Thymus (tissue), 11 donors: Measurements from ENCODE around the gene ADAM15. TPM values are rescaled to one million over a fixed set of nuclear protein-coding genes. Genes with fewer than 3 reads are reported as not detected.
A peak's percentile ranks its signal among the peaks of the same experiment; 100 is the strongest.

ENCODE experiments used
- DNase-seq, 9 donors: peaks; one replicate each; pipeline ENCODE4 v3.0.0-alpha.2; 2013; ENCODE audit warnings: low spot score in 9 of 9, low read depth in 6 of 9, missing footprints in 1 of 9
- H3K27ac ChIP-seq, 2 donors: one replicate each; pipeline ENCODE4 v1.5.1; 2013; ENCODE audit warnings: control low read depth in 1 of 2, low read depth in 1 of 2, low read length in 1 of 2, mild to moderate bottlenecking in 1 of 2, moderate library complexity in 1 of 2
- H3K27me3 ChIP-seq, 2 donors: one replicate each; pipeline ENCODE4 v1.5.1; 2013; ENCODE audit warnings: low read length in 1 of 2; ENCODE audit not compliant: control insufficient read depth in 2 of 2, insufficient read depth in 1 of 2
- H3K36me3 ChIP-seq, 2 donors: one replicate each; pipeline ENCODE4 v1.5.1; 2013; ENCODE audit warnings: low read length in 1 of 2, mild to moderate bottlenecking in 1 of 2, moderate library complexity in 1 of 2; ENCODE audit not compliant: control insufficient read depth in 2 of 2, insufficient read depth in 2 of 2
- H3K4me1 ChIP-seq, 2 donors: one replicate each; pipeline ENCODE4 v1.5.1; 2013; ENCODE audit warnings: low read length in 2 of 2; ENCODE audit not compliant: control insufficient read depth in 2 of 2, insufficient read depth in 2 of 2
- H3K4me3 ChIP-seq, 2 donors: one replicate each; pipeline ENCODE4 v1.5.1; 2013; ENCODE audit warnings: low read length in 2 of 2, control low read depth in 1 of 2, mild to moderate bottlenecking in 1 of 2
- H3K9me3 ChIP-seq, 2 donors: one replicate each; pipeline ENCODE4 v1.5.1; 2013; ENCODE audit warnings: low read length in 1 of 2, mild to moderate bottlenecking in 1 of 2; ENCODE audit not compliant: control insufficient read depth in 2 of 2, insufficient read depth in 1 of 2
- whole genome bisulfite sequencing: extraction: QIAGEN DNeasy Blood & Tissue Kit; methylation state at CpG from one replicate; pipeline ENCODE4 v1.1.7; 2013; 5-methylcytosine and 5-hydroxymethylcytosine counted together
- polyA plus RNA-seq: library from polyadenylated mRNA; stranded (reverse); fragments of 200-250 nt; gene quantifications from one replicate; pipeline ENCODE4 v1.2.3, GENCODE V29; 2013
- total RNA-seq: library from RNA; stranded (reverse); fragments of 120-200 nt; gene quantifications from one replicate; pipeline ENCODE4 v1.2.4, GENCODE V29; 2013
- donor health status: healthy.

Gene ADAM15
- total and polyA plus RNA-seq, 2 donors, result 12.2 to 91.5 TPM

DNA sequence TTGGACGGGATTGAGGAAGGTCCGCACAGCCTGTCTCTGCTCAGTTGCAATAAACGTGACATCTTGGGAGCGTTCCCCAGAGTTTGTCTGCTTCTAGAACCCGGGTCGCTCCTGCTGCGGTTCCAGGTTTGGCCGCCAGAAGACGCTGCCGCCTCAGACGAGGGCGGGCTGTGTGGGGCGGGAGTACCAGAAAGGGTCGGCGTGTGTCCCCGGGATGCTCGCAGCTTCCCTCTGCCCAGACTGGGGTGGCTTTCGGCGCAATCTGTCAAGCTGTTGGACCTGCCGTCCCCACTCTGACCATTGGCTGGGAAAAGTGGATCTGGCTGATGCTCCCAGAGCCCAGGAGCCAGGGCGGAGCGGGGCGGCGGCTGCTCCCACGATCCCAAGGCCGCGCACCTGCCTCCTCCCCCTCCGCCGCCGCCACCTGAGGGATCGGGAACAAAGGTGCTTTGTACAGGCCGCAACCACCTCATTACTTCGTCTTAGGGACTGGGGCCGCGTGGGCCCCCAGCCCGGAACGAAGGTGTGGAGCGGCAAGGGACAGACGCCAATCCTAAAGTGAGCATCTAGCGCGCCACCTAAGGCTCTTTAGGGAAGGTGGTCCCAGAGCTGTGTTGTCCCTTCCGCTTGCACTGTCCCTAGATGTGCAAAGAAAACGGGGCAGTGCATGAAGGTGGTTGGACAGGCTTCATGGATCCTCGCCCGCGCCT, 11.7 kb downstream of the ADAM15 start:
- WGBS, result 5% methylated on average over 46 of the region's 46 CpGs
- H3K9me3 ChIP-seq, result no peaks in the 10 kb centered on the region
- peak in 3 of 9 donors; percentile 60 to 74 (median 65) for DNase-seq
- peaks cover 10 to 35% of the 10 kb centered on the region in 2 donors for H3K4me1 ChIP-seq
- no peak overlapping the region for H3K27ac ChIP-seq
- peak overlapping the region; percentile 56 to 72 for H3K4me3 ChIP-seq
- H3K36me3 ChIP-seq, result peaks cover 0 to 6% of the 10 kb centered on the region in 2 donors
- peaks cover 10 to 63% of the 10 kb centered on the region in 2 donors for H3K27me3 ChIP-seq

DNA sequence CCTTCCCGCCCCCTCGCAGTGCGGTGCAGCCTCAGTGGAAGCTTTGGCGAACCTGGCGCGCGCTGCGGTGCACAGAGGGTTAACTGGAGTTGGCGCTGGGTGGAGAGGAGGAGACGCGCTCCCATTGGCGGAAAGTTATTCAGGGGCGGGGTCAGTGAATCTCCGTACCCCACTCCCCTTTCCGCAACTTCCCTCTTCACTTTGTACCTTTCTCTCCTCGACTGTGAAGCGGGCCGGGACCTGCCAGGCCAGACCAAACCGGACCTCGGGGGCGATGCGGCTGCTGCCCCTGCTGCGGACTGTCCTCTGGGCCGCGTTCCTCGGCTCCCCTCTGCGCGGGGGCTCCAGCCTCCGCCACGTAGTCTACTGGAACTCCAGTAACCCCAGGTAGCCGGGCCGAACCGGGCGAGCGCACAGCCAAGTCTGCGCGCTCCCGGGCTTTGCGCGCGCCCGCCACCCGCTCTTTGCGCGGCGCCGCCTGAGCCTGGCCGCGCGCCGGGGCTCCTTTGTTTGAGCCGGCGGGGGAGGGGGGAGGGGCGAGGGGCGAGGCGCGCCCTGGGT, 12.5 kb downstream of the ADAM15 start, which contains the start of gene EFNA4:
Gene EFNA4, plus strand, starts transcription at position 191 of the 561 bp plus-strand sequence. Its CDS starts 84 bp downstream, at position 275.
- H3K27me3 ChIP-seq, result peaks cover 10 to 55% of the 10 kb centered on the region in 2 donors
- H3K4me1 ChIP-seq, result peaks cover 10 to 35% of the 10 kb centered on the region in 2 donors
- H3K36me3 ChIP-seq, result peaks cover 0 to 6% of the 10 kb centered on the region in 2 donors
- peak in 8 of 9 donors; percentile 75 to 94 (median 86) for DNase-seq
- H3K27ac ChIP-seq, result peak within 1 kb of the TSS; percentile 58 to 69
- no peaks in the 10 kb centered on the region for H3K9me3 ChIP-seq
- under 1% methylated on average over 57 of the region's 57 CpGs for WGBS
- peak within 1 kb of the TSS; percentile 56 to 72 for H3K4me3 ChIP-seq

DNA sequence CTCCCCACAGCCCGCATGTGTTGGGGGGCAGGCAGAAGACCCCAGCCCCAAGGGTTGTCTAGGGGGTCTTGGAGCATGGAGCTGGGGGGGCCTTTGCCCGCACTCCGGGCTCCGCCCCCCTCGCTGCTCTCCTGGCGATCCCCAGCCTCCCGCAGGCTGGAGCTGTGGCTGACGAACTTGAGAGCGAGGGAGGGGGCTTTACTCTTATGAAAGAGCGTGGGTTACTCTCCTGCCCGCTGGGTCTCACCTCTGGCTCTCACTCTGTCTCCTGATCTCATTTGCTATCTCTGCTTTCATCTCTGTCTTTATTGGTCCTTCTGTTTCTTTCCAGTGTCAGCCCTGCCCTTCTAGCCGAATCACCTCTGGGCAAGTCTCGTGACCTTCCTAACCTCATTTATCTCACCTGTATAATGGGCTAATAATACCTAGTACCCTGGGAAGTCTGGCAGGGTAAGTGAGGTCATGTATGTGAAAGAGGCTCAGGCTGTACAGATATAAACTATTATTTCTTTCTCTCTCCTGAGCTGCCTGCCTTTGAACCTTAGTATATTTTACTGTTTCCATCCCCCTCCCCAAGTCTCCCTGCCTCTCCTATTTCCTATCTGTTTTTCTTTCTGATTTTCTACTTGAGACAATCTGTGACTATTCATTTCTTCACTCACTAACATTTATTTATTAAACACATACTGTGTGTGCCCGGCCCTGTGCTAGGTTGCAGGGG, 13.2 kb downstream of the ADAM15 start:
- peak overlapping the region; percentile 56 to 72 for H3K4me3 ChIP-seq
- H3K27ac ChIP-seq, result no peak overlapping the region
- peak in 1 of 9 donors; percentile 32 for DNase-seq
- H3K36me3 ChIP-seq, result peaks cover 3 to 6% of the 10 kb centered on the region in 2 donors
- peaks cover 10 to 53% of the 10 kb centered on the region in 2 donors for H3K27me3 ChIP-seq
- WGBS, result 17% methylated on average over 14 of the region's 14 CpGs
- H3K9me3 ChIP-seq, result no peaks in the 10 kb centered on the region
- peaks cover 10 to 35% of the 10 kb centered on the region in 2 donors for H3K4me1 ChIP-seq

DNA sequence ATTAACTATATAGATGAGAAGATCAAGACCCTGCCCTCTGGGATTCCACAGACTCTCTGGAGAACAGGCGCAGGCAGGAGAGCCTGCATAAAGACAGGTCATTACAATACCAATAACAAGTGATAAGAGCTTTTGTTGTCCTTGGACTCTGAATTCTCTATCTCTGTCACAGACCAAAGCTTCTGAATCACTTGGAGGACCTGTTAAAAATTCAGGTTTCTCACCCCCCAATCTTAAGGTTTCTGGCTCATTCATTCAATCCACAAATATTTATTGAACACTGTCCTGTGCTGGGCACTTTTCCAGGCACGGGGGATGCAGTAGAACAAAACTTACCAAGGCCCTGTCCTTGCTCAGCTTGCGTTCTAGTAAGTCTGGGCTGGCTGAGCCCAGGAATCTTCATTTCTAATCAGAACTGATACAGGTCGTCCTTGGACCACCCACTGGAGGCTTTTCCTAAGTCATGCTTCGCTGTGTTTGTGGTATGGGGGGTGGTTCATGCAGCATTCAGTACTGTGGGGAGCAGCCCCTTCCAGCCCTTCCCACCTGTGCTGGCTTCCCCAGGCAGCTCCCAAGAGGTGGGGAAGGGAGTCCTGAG, 13.8 kb downstream of the ADAM15 start:
- H3K27me3 ChIP-seq, result peaks cover 10 to 54% of the 10 kb centered on the region in 2 donors
- no peak for DNase-seq
- no peak overlapping the region for H3K4me3 ChIP-seq
- H3K36me3 ChIP-seq, result peaks cover 3 to 9% of the 10 kb centered on the region in 2 donors
- H3K4me1 ChIP-seq, result peaks cover 10 to 37% of the 10 kb centered on the region in 2 donors
- WGBS, result 94% methylated on average over 5 of the region's 5 CpGs
- no peaks in the 10 kb centered on the region for H3K9me3 ChIP-seq
- H3K27ac ChIP-seq, result no peak overlapping the region

DNA sequence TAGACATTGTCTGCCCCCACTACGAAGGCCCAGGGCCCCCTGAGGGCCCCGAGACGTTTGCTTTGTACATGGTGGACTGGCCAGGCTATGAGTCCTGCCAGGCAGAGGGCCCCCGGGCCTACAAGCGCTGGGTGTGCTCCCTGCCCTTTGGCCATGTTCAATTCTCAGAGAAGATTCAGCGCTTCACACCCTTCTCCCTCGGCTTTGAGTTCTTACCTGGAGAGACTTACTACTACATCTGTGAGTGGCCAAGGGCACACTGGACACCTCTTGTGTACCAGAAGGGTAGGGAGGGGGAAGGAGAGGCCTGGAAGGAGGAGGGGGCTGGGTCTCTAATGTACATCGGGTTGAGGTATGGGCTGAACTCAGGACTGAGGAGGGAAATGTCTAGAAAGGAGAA, 15.7 kb downstream of the ADAM15 start:
- no peak for DNase-seq
- Histone ChIP-seq H3K4me3 (no peak overlapping the region), H3K36me3 (peaks cover 3 to 9% of the 10 kb centered on the region in 2 donors), H3K27ac (no peak overlapping the region), H3K27me3 (peaks cover 6 to 56% of the 10 kb centered on the region in 2 donors), H3K4me1 (peaks cover 19 to 50% of the 10 kb centered on the region in 2 donors), H3K9me3 (no peaks in the 10 kb centered on the region)
- 95% methylated on average over 8 of the region's 8 CpGs for WGBS

DNA sequence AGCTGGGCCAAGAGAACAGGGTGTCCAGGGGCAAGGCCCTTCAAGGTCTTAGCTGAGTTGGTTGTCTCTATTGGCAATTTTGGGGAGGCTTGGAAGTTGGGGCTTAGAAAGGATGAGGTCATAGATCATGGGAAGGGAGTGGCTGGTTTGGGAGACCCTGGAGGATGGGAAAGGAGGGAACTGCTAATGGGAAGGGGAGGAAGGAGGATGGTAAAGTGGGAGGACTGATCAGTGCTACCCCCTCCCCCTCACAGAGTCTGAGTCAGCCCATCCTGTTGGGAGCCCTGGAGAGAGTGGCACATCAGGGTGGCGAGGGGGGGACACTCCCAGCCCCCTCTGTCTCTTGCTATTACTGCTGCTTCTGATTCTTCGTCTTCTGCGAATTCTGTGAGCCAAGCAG, 17.5 kb downstream of the ADAM15 start:
- no peak for DNase-seq
- H3K36me3 ChIP-seq, result peaks cover 3 to 9% of the 10 kb centered on the region in 2 donors
- no peak overlapping the region for H3K4me3 ChIP-seq
- no peaks in the 10 kb centered on the region for H3K9me3 ChIP-seq
- H3K27me3 ChIP-seq, result peaks cover 4 to 56% of the 10 kb centered on the region in 2 donors
- peaks cover 14 to 39% of the 10 kb centered on the region in 2 donors for H3K4me1 ChIP-seq
- WGBS, result 97% methylated on average over 3 of the region's 3 CpGs
- no peak overlapping the region for H3K27ac ChIP-seq

DNA sequence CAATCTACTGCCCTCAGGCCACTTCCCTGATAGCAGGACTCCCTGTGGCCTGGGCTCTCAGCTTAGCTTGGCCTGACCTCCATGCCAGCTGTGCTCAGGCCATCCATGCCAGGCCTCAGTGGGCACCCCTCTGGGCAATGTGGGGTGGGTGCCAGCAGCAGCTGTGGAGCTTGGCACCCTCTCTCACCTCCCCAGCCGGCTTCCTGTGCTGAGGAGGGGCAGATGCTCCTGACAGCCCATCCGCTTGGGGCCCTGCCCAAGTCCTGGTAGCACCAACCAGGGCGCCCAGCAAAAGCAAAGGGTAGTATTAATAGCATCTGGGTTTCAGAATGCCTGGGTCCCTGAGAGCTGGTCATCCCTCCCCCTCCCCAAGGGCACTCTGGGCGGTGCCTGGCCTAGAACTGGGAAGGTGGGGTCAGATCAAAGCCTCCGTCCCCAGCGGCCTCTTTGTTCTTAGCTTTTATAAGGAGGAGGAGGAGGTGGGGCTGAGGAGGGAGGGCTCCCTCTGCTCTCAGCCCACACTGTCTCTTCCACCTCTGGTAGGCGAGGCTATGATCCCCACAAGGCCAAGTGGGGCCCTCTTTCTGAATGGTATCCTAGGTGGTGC, 18.5 kb downstream of the ADAM15 start:
- H3K27ac ChIP-seq, result peak overlapping the region in 1 of 2 donors; percentile 20
- peaks cover 3 to 53% of the 10 kb centered on the region in 2 donors for H3K27me3 ChIP-seq
- peaks cover 3 to 9% of the 10 kb centered on the region in 2 donors for H3K36me3 ChIP-seq
- WGBS, result 85% methylated on average over 7 of the region's 7 CpGs
- peaks cover 9 to 35% of the 10 kb centered on the region in 2 donors for H3K4me1 ChIP-seq
- H3K4me3 ChIP-seq, result no peak overlapping the region
- no peaks in the 10 kb centered on the region for H3K9me3 ChIP-seq
- no peak for DNase-seq

DNA sequence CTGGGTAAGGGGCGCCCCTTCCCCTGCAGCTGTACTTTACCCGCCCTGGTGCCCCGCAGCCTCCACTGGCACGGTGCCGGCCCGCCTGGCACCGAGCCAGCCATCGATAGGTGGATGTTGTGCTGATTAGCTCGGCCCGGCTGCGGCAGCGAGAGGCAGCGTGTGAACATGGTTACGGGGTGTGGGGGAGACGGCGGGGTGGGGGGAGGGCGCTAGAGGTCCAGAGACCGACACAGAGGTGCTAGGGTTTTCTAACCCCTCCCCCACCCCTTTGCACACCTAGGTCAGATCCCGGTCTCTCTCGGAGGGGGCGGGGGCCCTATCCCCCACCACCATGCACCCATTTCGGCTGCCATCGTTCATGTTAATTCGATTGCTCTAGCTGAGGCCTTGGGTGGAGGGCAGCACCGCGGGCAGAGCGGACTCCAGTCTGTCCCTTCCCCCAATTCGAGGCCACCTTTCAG, 19.1 kb downstream of the ADAM15 start:
- DNase-seq, result no peak
- peaks cover 3 to 9% of the 10 kb centered on the region in 2 donors for H3K36me3 ChIP-seq
- no peaks in the 10 kb centered on the region for H3K9me3 ChIP-seq
- peak overlapping the region in 1 of 2 donors; percentile 20 for H3K4me3 ChIP-seq
- H3K4me1 ChIP-seq, result peaks cover 9 to 34% of the 10 kb centered on the region in 2 donors
- H3K27me3 ChIP-seq, result peaks cover 0 to 51% of the 10 kb centered on the region in 2 donors
- H3K27ac ChIP-seq, result no peak overlapping the region
- 58% methylated on average over 28 of the region's 28 CpGs for WGBS
